HG02610 (cell line): Measurements from ENCODE around the gene RIPK1.
"Not testable (repeated sequence)": the region's sequence is repeated elsewhere in the genome, so short reads cannot be mapped to it uniquely, and the experiment has no call there.

Source experiments
- ATAC-seq: cut with Tn5 transposase; IDR thresholded peaks from one replicate; pipeline ENCODE4 v1.9.1; 2021; ENCODE audit warnings: mild to moderate bottlenecking, moderate library complexity; ENCODE audit not compliant: unreplicated experiment

RIPK1 gene

GRCh38 chr6:3133515-3133914, 65.2 kb downstream of the RIPK1 start:
- ATAC-seq, result no peak

GRCh38 chr6:3135668-3136291, 67.5 kb downstream of the RIPK1 start:
- no peak for ATAC-seq

- no peak for ATAC-seq
Observed at GRCh38 chr6:3136292-3137011, 68.2 kb downstream of the RIPK1 start.

- ATAC-seq, result no peak
Observed at GRCh38 chr6:3137057-3137777, 68.9 kb downstream of the RIPK1 start.

- not testable (repeated sequence) for ATAC-seq
Observed at GRCh38 chr6:3137873-3138272, 69.6 kb downstream of the RIPK1 start.

GRCh38 chr6:3138341-3138740, 70.0 kb downstream of the RIPK1 start:
- ATAC-seq, result no peak

- ATAC-seq, result peak; percentile 49
Observed at GRCh38 chr6:3139090-3139903, 71.0 kb downstream of the RIPK1 start.

- no peak for ATAC-seq
Observed at GRCh38 chr6:3140201-3140600, 71.9 kb downstream of the RIPK1 start.

GRCh38 chr6:3142536-3142935, 74.2 kb downstream of the RIPK1 start:
- no peak for ATAC-seq

GRCh38 chr6:3143158-3143557, 74.9 kb downstream of the RIPK1 start:
- no peak for ATAC-seq

GRCh38 chr6:3144571-3144970, 76.3 kb downstream of the RIPK1 start:
- no peak for ATAC-seq

- ATAC-seq, result no peak
Observed at GRCh38 chr6:3147914-3148757, 79.8 kb downstream of the RIPK1 start.

- ATAC-seq, result no peak
Observed at GRCh38 chr6:3151691-3152090, 83.4 kb downstream of the RIPK1 start.

- no peak for ATAC-seq
Observed at GRCh38 chr6:3152689-3153088, 84.4 kb downstream of the RIPK1 start.

- ATAC-seq, result not testable (repeated sequence)
Observed at GRCh38 chr6:3155416-3155815, 87.1 kb downstream of the RIPK1 start.

GRCh38 chr6:3156184-3157130, 88.2 kb downstream of the RIPK1 start:
- ATAC-seq, result peak; percentile 17

GRCh38 chr6:3157131-3157933, 89.0 kb downstream of the RIPK1 start, which contains the start of gene TUBB2A:
TUBB2A (minus strand) TSS chr6:3157544; CDS start chr6:3157463, 81 bp downstream.
- ATAC-seq, result peak; percentile 80
